ENCODE data around the gene DNTTIP2. TPM values are rescaled to one million over a fixed set of nuclear protein-coding genes. Genes with fewer than 3 reads are reported as not detected.

Gene DNTTIP2
- total RNA-seq, 1 donor, result 23.5 TPM

DNA sequence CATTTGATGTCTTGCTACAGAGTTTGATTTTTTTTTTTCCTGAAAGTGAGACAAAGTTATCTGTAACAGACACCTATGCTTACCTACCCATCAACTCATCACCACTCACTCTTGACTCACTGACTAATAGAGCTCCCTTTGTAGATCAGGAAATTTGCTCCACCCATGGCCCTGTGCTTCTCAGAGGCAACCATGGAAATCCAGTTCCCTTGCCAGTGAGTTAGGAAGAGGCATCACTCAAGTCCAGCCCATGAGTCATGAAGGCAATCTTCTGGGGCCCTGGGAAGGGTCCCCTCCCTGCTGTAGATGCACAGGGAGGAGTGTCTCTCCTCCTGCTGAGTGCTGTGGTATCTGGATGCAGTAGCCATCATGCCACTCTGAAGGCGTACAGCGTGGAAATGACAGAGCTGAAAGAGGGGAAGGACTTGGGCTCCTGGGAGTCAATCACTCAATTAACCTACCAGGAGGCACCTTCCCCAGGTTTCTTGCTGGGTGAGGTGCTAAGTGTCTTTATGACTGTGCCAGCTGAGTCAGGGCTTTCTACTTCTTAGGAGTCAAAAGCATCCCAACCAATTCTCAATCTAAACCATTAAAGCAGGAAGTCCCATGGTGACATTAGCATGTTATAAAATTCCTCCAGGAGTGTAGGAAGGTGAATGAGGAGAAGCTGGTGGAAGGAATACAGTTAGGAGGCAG, 56.1 kb downstream of the DNTTIP2 start:
- no peaks in the 10 kb centered on the region for H3K79me2 ChIP-seq (ENCODE audit: insufficient read depth, low read length)
- H3K27me3 ChIP-seq (ENCODE audit: insufficient read depth, low read length), result no peaks in the 10 kb centered on the region
- DNase-seq (ENCODE audit: insufficient read length, low spot score, missing footprints), result no peak
- H3K9me3 ChIP-seq (ENCODE audit: low read depth, low read length), result no peaks in the 10 kb centered on the region
- no peak overlapping the region for H2AFZ ChIP-seq (ENCODE audit: low read length)
- H3K27ac ChIP-seq (ENCODE audit: low read depth, low read length), result no peak overlapping the region
- no peak for TF ChIP-seq CTCF (IDR thresholded peaks at IDR 0.05; ENCODE audit: extremely low read depth, low read depth, low read length)
- no peaks in the 10 kb centered on the region for H3K36me3 ChIP-seq (ENCODE audit: insufficient read depth, low read length)
- no peak overlapping the region for H3K4me2 ChIP-seq (ENCODE audit: insufficient read depth, low read length)
- H3K4me1 ChIP-seq (ENCODE audit: insufficient read depth, low read length), result peaks cover 8% of the 10 kb centered on the region
- H4K20me1 ChIP-seq (ENCODE audit: insufficient read depth, low read length), result no peaks in the 10 kb centered on the region
- H3K4me3 ChIP-seq (ENCODE audit: insufficient read depth, low read length), result no peak overlapping the region

DNA sequence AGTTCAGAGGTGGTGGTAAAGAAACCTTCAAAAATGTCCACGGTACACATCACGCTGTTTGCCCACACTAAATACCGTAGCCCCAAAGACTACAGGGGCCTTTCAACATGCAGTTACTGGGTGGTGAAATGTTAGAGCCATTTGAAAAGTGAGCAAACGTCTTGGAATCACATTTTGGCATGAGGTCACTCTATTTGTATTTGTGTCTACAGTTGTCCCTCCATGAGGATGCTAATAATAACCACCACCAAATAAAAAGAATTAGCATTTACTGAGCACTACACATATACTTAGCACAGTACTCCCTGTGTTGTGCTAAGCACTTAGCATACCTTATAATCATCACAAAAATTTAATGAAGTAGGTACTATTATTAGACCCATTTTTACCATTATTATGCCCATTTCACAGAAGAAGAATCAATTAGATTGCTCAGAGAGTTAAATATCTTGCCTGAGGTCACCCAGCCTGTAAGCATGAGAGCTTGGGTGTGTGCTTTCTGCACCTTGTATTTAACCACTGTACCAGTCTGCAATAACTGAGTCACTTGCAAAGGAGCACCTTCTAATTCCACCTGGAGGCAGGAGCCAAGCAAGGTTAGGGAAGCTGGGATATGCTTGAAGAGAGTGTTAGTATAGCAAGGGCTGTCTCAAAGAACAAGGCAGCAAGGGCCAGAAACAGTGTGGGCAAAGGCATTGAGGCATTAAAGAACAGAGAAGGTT, 57.4 kb downstream of the DNTTIP2 start:
- Histone ChIP-seq H3K4me1 (ENCODE audit: insufficient read depth, low read length) (peaks cover 9% of the 10 kb centered on the region), H3K27me3 (ENCODE audit: insufficient read depth, low read length) (no peaks in the 10 kb centered on the region), H3K4me3 (ENCODE audit: insufficient read depth, low read length) (no peak overlapping the region), H3K79me2 (ENCODE audit: insufficient read depth, low read length) (no peaks in the 10 kb centered on the region), H2AFZ (ENCODE audit: low read length) (no peak overlapping the region), H3K9me3 (ENCODE audit: low read depth, low read length) (no peaks in the 10 kb centered on the region), H4K20me1 (ENCODE audit: insufficient read depth, low read length) (no peaks in the 10 kb centered on the region), H3K36me3 (ENCODE audit: insufficient read depth, low read length) (no peaks in the 10 kb centered on the region), H3K4me2 (ENCODE audit: insufficient read depth, low read length) (no peak overlapping the region), H3K27ac (ENCODE audit: low read depth, low read length) (no peak overlapping the region)
- TF ChIP-seq CTCF (IDR thresholded peaks at IDR 0.05; ENCODE audit: extremely low read depth, low read depth, low read length), result no peak
- DNase-seq (ENCODE audit: insufficient read length, low spot score, missing footprints), result no peak

DNA sequence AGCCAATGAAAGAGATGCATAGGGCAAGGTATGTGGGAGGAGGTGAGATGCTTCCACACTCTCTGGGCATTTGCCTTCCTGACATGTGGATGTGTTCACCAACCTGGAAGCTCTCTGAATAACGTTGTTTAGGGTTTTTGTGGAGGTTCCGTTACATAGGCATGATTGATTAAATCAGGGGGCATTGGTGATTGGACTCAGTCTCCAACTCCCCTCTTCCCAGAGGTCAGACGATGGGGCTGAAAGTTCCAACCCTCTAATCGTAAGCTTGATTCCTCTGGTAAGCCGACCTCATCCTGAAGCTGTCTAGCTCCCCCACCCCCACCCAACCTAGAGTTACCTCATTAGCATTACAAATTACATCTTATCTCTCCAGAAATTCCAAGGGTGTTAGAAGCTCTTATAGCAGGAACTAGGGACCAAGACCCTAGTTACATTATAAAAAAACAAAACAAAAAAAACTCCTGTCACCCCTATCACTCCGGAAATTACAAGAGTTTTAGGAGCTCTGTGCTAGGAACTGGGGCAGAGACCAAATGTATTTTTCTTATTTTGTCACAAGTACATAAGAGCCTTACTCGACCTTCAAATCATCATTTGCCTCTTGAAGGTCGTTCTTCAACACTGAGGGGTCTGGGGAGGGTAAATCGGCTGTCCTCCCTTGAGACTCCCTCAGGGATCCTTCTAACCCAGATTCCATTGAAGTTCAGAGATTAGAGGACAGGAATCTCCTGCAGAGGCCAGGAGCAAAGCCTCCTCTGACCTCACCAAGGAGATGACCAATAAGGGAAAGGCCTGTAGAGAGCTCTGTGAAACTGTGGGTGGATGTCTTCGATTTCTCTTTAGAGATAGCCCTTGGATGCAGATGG, 58.2 kb downstream of the DNTTIP2 start:
- Histone ChIP-seq H3K36me3 (ENCODE audit: insufficient read depth, low read length) (no peaks in the 10 kb centered on the region), H3K4me3 (ENCODE audit: insufficient read depth, low read length) (no peak overlapping the region), H3K4me2 (ENCODE audit: insufficient read depth, low read length) (no peak overlapping the region), H3K4me1 (ENCODE audit: insufficient read depth, low read length) (peaks cover 9% of the 10 kb centered on the region), H4K20me1 (ENCODE audit: insufficient read depth, low read length) (no peaks in the 10 kb centered on the region), H3K27ac (ENCODE audit: low read depth, low read length) (no peak overlapping the region), H3K9me3 (ENCODE audit: low read depth, low read length) (no peaks in the 10 kb centered on the region), H3K79me2 (ENCODE audit: insufficient read depth, low read length) (no peaks in the 10 kb centered on the region), H3K27me3 (ENCODE audit: insufficient read depth, low read length) (no peaks in the 10 kb centered on the region), H2AFZ (ENCODE audit: low read length) (no peak overlapping the region)
- TF ChIP-seq CTCF (IDR thresholded peaks at IDR 0.05; ENCODE audit: extremely low read depth, low read depth, low read length), result no peak
- no peak for DNase-seq (ENCODE audit: insufficient read length, low spot score, missing footprints)

Data from osteoblast (primary cell).